CD4-positive, alpha-beta T cell treated with Interleukin-4 for 4 hours (primary cell): ENCODE results near the gene DST.

Experiments
- DNase-seq: peaks from one replicate; pipeline ENCODE4 v3.0.0-alpha.2; 2020

Gene DST

GRCh38 chr6:56532766-56533551 lies 109.7 kb downstream of the DST start:
- no peak for DNase-seq

DNA sequence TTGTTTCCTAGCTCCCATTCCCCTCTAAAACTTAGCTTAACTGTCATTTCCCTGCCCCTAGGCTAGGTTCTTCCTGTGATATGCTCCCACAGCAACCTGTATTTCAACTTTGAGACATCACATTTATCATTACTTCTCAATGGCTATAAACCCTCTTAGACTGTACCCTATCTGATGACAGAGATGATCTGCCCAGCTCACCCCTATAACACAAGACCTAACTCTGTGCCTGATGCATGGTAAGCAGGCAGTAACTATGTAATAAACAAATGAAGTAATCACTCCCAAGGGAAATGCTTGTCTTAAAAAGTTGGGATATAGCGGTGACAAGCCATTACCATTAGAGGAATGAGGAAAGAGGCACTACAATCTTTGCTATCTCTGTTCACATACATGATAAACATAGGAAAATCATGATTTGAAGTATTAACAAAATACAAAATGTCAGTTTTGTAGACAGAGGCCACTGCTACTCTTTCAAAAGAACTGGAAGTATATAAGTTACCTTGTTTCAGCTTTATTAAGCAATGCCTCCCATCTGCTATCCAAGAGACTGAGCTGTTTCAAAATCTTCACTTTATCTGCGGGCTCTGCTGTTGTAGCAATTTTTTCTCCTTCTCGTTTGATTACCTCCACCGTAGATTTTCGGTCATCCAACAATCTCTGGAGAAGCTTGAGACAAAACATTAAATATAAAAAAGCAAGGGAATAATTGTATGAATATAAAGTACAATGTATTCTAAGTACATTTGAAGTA lies 110.7 kb downstream of the DST start:
- DNase-seq, result no peak

DNA sequence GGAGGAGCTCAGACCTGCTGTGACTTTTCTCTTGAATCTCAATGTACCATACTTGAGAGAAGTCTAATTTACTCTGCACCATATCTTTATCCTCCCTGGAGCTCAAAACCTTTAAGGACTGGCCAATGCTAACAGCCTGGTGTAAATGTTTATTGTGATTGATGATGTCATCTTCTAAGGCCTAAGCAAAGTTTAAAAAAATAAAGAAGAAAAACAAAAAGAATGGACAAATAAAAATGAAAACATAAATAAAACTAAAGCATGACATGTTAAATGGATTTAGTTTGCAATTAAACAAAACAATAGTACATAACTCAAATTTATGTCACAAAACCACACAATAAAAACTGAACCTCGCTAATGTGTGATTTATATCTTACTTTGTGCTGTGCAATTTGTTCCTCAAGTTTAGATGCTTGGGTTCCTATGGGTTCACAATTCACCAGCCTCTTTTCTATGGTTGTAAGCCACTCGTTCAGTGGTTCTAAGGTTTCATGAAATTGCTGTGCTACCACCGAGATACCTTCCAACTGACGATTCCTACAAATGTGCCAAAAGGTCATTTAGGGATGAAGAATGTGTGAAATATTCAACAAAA lies 113.0 kb downstream of the DST start:
- no peak for DNase-seq

GRCh38 chr6:56528412-56528841 lies 114.3 kb downstream of the DST start:
- no peak for DNase-seq

- no peak for DNase-seq
These were observed 114.8 kb downstream of the DST start for GRCh38 chr6:56527934-56528333.

DNA sequence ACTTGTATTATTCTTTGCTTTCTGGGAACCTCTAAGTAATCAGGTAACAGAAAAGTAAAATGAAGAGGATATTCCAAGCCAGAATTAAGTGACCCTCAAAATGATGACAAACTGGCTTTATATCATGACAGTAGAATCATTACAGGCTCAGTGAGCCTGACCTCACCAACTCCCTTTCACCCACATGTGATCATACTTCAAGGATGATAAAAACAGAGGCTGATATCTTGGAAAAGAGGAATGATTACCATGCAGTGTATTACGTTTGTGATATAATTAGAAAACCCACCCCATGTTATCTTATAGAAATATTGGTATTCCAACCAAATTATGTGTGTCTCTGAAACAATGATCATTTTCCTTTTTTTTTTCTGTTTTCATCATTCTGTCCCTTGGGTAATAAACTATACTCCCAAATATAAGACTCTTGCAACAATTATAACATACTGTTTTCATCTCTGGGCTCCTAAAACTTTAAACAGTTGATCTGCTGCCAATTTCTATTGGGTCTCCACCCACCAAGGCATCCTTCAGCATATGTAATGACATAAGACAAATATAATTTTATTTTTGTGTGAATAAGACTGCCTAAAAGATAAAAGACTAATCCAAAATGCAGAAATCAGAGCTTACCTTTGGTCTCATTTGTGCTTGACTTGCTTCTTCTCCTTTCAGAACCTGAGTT lies 115.7 kb downstream of the DST start:
- no peak for DNase-seq

DNA sequence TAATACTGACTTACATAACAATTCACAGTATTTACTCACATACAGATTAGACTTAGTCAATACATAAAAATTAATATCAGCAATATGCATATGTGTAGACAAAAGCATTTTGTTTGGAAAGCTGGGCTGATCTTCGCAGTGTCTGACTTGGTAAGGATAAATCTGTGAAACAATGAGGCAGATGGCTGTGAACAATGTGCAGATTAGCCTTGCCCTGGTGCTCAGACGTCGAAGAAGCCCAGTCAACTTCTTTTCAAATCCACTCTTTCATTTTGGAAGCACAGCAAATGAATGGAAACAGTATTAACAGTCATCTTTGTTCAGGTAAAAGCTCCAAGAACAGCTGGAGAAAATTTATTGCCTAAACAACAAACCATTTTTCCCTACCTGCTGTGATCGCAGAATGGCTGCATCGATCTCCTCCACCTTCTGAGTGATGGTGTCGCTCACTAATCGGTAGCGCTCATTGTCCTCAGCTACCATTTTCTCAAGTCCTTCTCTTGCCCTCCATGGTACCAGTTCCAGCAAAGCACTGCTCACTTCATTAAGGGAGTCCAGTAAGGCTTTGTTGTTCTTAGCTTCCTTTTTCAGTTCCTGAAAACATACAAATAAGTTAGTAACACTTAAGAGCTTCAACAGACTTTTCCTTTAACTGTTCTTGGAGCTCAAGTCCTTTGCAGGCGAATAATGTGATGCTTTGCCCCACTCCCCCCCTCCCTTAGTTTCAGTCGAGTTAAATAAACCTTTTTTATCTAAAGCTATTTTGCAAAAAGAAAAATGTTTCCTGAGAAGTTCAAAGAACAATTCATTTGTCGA lies 116.5 kb downstream of the DST start:
- DNase-seq, result no peak

DNA sequence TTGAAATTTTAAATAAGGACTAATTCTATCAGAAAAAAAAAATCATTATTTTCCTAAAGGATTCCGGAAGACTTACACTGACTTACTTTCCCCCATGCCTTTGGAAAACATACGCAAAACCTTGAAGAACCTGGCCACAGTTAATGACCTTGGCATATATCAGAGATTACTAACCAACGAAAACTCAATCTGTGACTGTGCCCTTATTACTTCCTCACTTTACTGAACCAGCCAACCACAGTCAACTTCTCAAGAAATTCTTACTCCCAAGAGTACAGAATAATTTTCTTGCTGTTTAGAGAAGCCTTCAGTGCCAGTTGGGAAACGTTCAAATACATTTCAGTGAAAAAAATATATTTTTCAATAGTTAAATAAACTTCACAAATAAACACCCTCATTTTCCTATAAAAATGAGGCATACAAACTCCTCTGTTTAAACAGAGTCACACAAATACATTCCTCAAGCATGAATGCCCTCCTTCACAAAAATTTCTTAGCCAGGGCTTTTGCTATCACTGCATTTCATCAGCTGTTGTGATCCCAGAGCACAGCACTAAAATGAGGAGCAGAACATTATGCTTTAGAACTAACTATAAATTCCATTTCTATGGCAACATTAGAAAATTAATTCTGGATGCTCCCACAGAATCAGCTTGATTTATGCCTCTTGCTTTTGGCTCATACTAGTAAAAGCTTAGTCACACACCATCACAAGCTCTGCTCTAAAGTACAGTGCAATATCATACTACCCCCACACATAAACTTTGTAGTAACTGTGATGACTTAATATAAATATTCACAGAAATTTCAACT lies 117.6 kb downstream of the DST start:
- no peak for DNase-seq

GRCh38 chr6:56522495-56523270 lies 120.0 kb downstream of the DST start:
- DNase-seq, result no peak

DNA sequence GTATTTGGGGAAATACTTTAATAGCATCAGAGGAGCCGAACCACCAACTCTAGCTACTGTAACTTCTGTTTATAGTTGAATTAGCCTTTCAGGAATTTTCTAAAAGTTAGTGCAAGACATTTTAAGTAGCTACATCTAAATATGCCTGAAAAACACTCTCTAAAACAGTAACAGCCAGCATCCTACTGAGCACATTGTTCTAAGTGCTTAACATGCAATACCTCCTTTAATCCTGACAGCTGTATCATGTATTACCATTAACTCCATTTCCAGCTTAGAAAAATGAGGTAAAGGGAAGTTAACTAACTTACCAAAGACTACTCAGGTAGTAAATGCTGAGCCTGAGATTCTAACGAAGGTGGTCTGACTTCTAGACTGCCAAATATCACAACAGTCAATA lies 120.7 kb downstream of the DST start:
- DNase-seq, result no peak

DNA sequence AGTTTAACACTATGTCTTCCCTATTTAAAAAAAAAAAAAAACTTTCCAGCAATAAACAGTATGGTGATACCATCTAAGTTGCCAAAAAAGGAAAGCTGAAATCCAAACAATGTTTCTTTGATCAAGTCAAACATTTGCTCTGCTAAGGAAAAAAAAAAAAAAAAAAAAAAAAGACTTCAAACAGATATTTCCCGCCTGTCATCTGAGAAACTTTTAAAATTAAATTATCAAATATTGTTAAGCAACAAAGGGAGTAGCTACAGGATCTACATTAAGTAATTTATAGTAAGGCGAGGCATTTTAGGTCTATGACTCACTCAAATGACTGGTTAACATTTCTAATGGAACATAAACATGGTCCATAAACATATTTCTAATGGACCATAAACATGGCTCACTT lies 121.2 kb downstream of the DST start:
- DNase-seq, result no peak

DNA sequence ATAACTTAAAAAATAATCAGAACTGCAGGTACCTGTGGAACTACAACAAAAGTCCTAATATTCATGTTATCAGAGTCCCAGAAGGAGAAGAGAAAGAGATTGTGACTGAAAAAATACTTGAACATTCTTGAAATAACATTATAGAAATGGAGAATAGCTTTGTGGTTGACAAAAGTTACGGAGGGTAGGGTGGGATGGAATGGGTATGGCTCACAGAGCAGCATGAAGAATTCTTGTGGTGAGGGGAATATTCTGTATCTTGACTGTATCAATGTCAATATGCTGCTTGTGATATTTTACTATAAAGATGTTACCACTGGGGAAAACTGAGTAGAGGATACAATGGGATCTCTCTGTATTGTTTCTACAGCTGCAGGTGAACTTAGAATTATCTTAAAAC lies 122.5 kb downstream of the DST start:
- no peak for DNase-seq

DNA sequence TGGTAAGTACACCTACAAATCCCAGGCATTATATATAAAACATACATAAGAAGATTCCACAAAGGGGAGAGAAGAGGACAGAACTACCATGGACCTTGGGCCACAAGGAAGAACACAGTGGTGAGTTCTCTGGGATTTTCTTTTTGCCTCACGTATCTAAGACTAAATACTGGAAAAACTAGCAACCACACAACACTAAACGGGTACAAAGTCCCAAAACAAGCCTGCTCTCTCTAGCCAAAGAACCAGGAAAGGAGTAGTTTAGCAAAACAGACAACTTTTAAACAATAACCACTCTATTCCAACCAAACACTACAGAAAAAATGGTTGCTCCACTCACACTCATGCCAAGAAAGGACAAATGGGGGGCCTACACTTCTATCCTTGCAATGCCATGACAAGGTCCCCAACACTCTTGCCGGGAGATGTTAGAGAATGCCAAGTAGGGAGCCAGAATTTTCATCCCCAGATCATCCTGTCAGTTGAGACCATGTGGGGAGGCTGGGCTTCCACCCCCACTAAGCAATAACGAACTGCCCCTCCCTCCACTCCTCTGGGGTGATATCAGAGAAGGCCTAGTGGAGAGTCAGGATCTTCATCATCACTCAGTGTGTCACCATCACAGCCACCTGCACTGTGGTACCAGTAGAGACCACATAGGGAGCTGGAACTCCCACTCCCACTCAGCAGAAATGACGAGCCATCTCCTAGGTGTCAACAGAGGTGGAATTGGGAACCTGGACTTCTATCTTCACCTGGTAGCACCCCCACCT lies 123.5 kb downstream of the DST start:
- no peak for DNase-seq

DNA sequence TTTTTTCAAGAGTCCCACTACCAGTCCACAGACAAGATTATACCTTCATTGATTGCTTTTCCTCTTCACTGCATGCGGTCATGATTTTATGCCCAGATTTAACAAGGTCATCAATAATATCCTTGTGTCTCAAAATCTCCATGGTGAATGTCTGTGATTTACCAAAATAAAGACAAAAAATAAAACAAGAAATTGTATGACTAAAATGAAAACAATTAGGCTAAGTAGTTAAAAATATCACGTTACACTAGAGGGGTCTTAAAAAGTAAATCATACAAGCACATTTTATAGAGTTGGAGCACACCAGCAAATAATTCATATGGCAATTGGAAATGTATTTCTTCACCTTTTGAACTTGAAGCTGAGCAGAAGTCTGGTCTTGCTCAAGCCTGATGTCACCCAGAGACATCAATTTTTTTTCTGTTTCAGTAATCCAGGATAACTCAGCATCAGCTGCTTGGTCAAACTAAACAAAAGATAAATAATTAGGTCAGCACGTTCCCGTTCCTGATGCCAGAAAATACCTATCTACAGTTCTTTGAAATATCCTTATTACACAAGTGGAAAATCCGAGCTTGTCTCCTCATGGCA lies 125.4 kb downstream of the DST start:
- DNase-seq, result no peak

GRCh38 chr6:56516003-56516402 lies 126.7 kb downstream of the DST start:
- no peak for DNase-seq

DNA sequence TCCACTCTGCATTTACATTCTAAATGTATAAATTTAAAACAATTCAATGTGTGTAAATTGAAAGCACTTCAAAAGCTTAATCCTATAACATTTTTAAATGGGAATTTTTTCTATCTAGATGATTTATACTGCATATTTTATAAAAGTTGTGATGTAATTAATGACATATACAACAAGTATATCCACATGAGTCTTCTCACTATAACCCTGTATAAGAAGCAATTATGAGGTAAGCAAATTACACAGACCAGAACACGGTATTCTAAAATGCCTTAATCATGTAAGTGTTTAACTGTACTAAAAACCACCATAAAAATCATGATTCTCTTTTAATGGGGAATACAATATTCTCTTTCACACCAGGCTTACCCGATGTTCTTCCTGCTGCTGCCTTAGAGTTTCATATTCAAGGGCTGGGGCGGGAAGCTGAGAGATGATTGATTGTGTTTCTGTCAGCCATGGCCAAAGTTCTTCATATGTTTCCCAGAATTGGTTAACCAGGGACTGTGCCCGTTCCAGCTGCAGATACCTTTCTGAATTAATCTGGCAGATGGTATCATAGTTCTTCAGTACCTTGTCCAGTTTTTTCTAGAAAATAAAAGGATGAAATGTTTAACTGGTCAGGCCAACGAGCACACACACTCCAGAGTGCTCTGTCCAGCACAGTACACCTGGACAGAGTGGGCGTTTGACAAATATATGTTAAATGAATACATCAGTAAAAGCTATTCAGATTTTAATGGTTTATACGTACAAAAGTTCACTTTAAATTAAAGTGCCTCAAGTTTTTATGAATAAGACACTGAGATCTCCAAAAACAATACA lies 127.4 kb downstream of the DST start:
- DNase-seq, result no peak

- DNase-seq, result no peak
These were observed 128.3 kb downstream of the DST start for GRCh38 chr6:56514395-56514794.

GRCh38 chr6:56513631-56514030 lies 129.1 kb downstream of the DST start:
- no peak for DNase-seq

DNA sequence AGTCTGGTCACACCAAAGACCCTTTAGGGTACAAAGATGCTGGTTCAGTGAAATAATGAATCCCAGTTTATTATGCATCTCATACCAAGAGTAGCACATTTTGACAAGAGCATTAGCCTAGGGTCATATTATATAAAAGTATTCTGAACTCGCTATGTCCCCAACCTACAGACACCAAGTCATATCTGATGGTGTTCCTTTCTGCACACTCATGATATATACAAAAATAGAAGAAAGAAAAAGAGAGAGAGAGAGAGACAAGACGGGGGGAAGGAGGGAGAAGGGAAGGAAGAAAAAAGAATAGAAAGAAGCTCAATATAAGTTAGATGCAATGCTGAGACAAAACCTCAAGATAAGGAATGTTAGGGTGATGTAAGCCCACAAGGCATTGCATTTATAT lies 131.1 kb downstream of the DST start:
- DNase-seq, result no peak
